Measurements from ENCODE around the gene RTN4IP1. TPM values are rescaled to one million over a fixed set of nuclear protein-coding genes. Genes with fewer than 3 reads are reported as not detected.

Gene RTN4IP1
- total and polyA plus RNA-seq, 2 of the 13 experiments (the other 11 are each of a cell fraction or from before 2014, with no cell fraction given), result 5.5 to 17.2 TPM

GRCh38 chr6:106629859-106630163 is 513 bp upstream of the RTN4IP1 start (continued):
- TF ChIP-seq CBFB (CRISPR knock-in tag; IDR thresholded peaks at IDR 0.05), result no peak
- no peak for TF ChIP-seq CENPBD1 (CRISPR knock-in tag; IDR thresholded peaks at IDR 0.05; ENCODE audit: borderline replicate concordance, low read depth)
- no peak for TF ChIP-seq ZNF652 (CRISPR knock-in tag; IDR thresholded peaks at IDR 0.05; ENCODE audit: borderline replicate concordance, low read depth)
- TF ChIP-seq CBX2 (IDR thresholded peaks at IDR 0.05; ENCODE audit: low read depth, low read length), result no peak
- no peak for TF ChIP-seq CBX2 (CRISPR knock-in tag; IDR thresholded peaks at IDR 0.05; ENCODE audit: low read depth)
- TF ChIP-seq KDM5A (IDR thresholded peaks at IDR 0.05; ENCODE audit: borderline replicate concordance, low read length), result peak; percentile 86; the same call in 1 of the 2 replicates
- no peak for TF ChIP-seq ZNF772 (CRISPR knock-in tag; IDR thresholded peaks at IDR 0.05)
- TF ChIP-seq FOXM1 (CRISPR knock-in tag; IDR thresholded peaks at IDR 0.05), result no peak
- no peak for TF ChIP-seq HOXA5 (CRISPR knock-in tag; IDR thresholded peaks at IDR 0.05)
- TF ChIP-seq PATZ1 (CRISPR knock-in tag; IDR thresholded peaks at IDR 0.05), result no peak
- no peak for TF ChIP-seq FOXJ3 (CRISPR knock-in tag; IDR thresholded peaks at IDR 0.05; ENCODE audit: borderline replicate concordance)
- no peak for TF ChIP-seq ZNF512 (CRISPR knock-in tag; IDR thresholded peaks at IDR 0.05)
- TF ChIP-seq BORCS8-MEF2B (CRISPR knock-in tag; IDR thresholded peaks at IDR 0.05), result no peak
- TF ChIP-seq RBAK (CRISPR knock-in tag; IDR thresholded peaks at IDR 0.05), result no peak
- TF ChIP-seq ZNF615 (CRISPR knock-in tag; IDR thresholded peaks at IDR 0.05; ENCODE audit: borderline replicate concordance), result no peak
- TF ChIP-seq ZFP37 (CRISPR knock-in tag; IDR thresholded peaks at IDR 0.05; ENCODE audit: borderline replicate concordance), result 0 out of 2 replicates have a peak, but pooled peaks have one; percentile 1
- TF ChIP-seq ZNF766 (CRISPR knock-in tag; IDR thresholded peaks at IDR 0.05; ENCODE audit: borderline replicate concordance), result 0 out of 2 replicates have a peak, but pooled peaks have one; percentile 2
- no peak for TF ChIP-seq ZNF367 (CRISPR knock-in tag; IDR thresholded peaks at IDR 0.05; ENCODE audit: borderline replicate concordance)
- no peak for TF ChIP-seq RNF219 (CRISPR knock-in tag; IDR thresholded peaks at IDR 0.05)
- no peak for TF ChIP-seq MLLT10 (CRISPR knock-in tag; IDR thresholded peaks at IDR 0.05)
- TF ChIP-seq ZSCAN20 (CRISPR knock-in tag; IDR thresholded peaks at IDR 0.05; ENCODE audit: borderline replicate concordance), result 0 out of 2 replicates have a peak, but pooled peaks have one; percentile 14
- no peak for TF ChIP-seq NFKB2 (CRISPR knock-in tag; IDR thresholded peaks at IDR 0.05; ENCODE audit: borderline replicate concordance)
- no peak for TF ChIP-seq RXRB (CRISPR knock-in tag; IDR thresholded peaks at IDR 0.05; ENCODE audit: borderline replicate concordance)
- TF ChIP-seq ZSCAN30 (CRISPR knock-in tag; IDR thresholded peaks at IDR 0.05), result no peak
- no peak for TF ChIP-seq HNRNPH1 (optimal IDR thresholded peaks at IDR 0.05; ENCODE audit: low read depth, low read length)
- TF ChIP-seq EED (CRISPR knock-in tag; IDR thresholded peaks at IDR 0.05), result no peak
- no peak for TF ChIP-seq MTA3 (CRISPR knock-in tag; IDR thresholded peaks at IDR 0.05)
- 0 out of 2 replicates have a peak, but pooled peaks have one; percentile 51 for TF ChIP-seq ZNF737 (CRISPR knock-in tag; IDR thresholded peaks at IDR 0.05; ENCODE audit: borderline replicate concordance)

Measured in HepG2 (cell line).